Keratinocyte (primary cell): Measurements from ENCODE around the gene PRR23A. TPM values are rescaled to one million over a fixed set of nuclear protein-coding genes. Genes with fewer than 3 reads are reported as not detected.

Experiments used
- DNase-seq: peaks from one replicate; pipeline ENCODE4 v3.0.0-alpha.2; 2011; ENCODE audit warnings: low read depth, missing footprints, low spot score
- FAIRE-seq: peaks from 2 replicates; lab custom pipeline; 2011; peaks lifted over from hg19 to GRCh38; lab: Jason Lieb, UNC
- H2AFZ ChIP-seq: 2 replicates; pipeline ENCODE4 v1.6.0; 2012; ENCODE audit warnings: low read length, control low read depth, inconsistent platforms; ENCODE audit not compliant: control insufficient read depth
- H3K27ac ChIP-seq: 2 replicates; pipeline ENCODE4 v1.5.1; 2011; ENCODE audit warnings: low read length; ENCODE audit not compliant: control insufficient read depth, insufficient read depth
- H3K27me3 ChIP-seq: 3 replicates; pipeline ENCODE4 v1.6.0; 2011; ENCODE audit warnings: low read length; ENCODE audit not compliant: control insufficient read depth, insufficient read depth; ENCODE audit errors: extremely low read depth
- H3K36me3 ChIP-seq, 2 experiments: 2 replicates in 1 of 2; 3 replicates in 1 of 2; pipeline ENCODE4 v1.5.1; 2011; ENCODE audit warnings: low read length in 2 of 2, mild to moderate bottlenecking in 1 of 2; ENCODE audit not compliant: control insufficient read depth in 2 of 2, insufficient read depth in 2 of 2; ENCODE audit errors: extremely low read depth in 1 of 2
- H3K4me1 ChIP-seq: 3 replicates; pipeline ENCODE4 v1.5.1; 2011; ENCODE audit warnings: low read length; ENCODE audit not compliant: control insufficient read depth, insufficient read depth; ENCODE audit errors: extremely low read depth
- H3K4me2 ChIP-seq: 3 replicates; pipeline ENCODE4 v1.6.0; 2011; ENCODE audit warnings: low read depth, low read length; ENCODE audit not compliant: control insufficient read depth, insufficient read depth; ENCODE audit errors: extremely low read depth
- H3K4me3 ChIP-seq, 3 experiments: fragments of 200-600 bp in 1 of 3; sonication (generic) in 1 of 3; 2 replicates in 2 of 3; 3 replicates in 1 of 3; pipeline ENCODE4 v1.5.1; 2011 to 2016; ENCODE audit warnings: low read length in 3 of 3, mild to moderate bottlenecking in 3 of 3, control low read depth in 2 of 3, inconsistent platforms in 1 of 3, low read depth in 1 of 3, mixed read lengths in 1 of 3, mixed run types in 1 of 3, moderate library complexity in 1 of 3; ENCODE audit not compliant: control insufficient read depth in 2 of 3, insufficient read depth in 2 of 3; ENCODE audit errors: extremely low read depth in 1 of 3
- H3K79me2 ChIP-seq: 2 replicates; pipeline ENCODE4 v1.6.0; 2012; ENCODE audit warnings: low read length; ENCODE audit not compliant: control insufficient read depth, insufficient read depth
- H3K9ac ChIP-seq: 3 replicates; pipeline ENCODE4 v1.6.0; 2011; ENCODE audit warnings: low read length; ENCODE audit not compliant: control insufficient read depth, insufficient read depth; ENCODE audit errors: extremely low read depth
- H3K9me1 ChIP-seq: 3 replicates; pipeline ENCODE4 v1.6.0; 2011; ENCODE audit warnings: low read length; ENCODE audit not compliant: control insufficient read depth, insufficient read depth; ENCODE audit errors: extremely low read depth
- H3K9me3 ChIP-seq: 2 replicates; pipeline ENCODE4 v1.5.1; 2012; ENCODE audit warnings: low read depth, low read length; ENCODE audit not compliant: control insufficient read depth
- H4K20me1 ChIP-seq: 3 replicates; pipeline ENCODE4 v1.6.0; 2011; ENCODE audit warnings: low read length; ENCODE audit not compliant: control insufficient read depth, insufficient read depth; ENCODE audit errors: extremely low read depth
- CTCF ChIP-seq, 3 experiments: IDR thresholded peaks in 1 of 3; conservative IDR thresholded peaks in 1 of 3; optimal IDR thresholded peaks in 1 of 3; 2 replicates in 2 of 3; 3 replicates in 1 of 3; pipeline versions ENCODE3 to v1.5.1; 2011; ENCODE audit warnings: low read length in 3 of 3, mild to moderate bottlenecking in 3 of 3, moderate library complexity in 2 of 3, control low read depth in 1 of 3, inconsistent platforms in 1 of 3; ENCODE audit not compliant: insufficient read depth in 2 of 3; ENCODE audit errors: extremely low read depth in 1 of 3
- EZH2 ChIP-seq: IDR thresholded peaks from one replicate; pipeline ENCODE4 v1.6.1; 2012; ENCODE audit warnings: inconsistent platforms, mild to moderate bottlenecking, low read length, moderate library complexity
- dilution Hi-C: fragments of 300-500 bp; cut with MboI; formaldehyde crosslinking; loops from one replicate; pipeline ENCODE4 v1.7.0; 2020; ENCODE audit warnings: low sequenced_read_pairs; ENCODE audit not compliant: extremely low pct_ligation_motif_present
- polyA plus RNA-seq, 5 experiments: library from polyadenylated mRNA; depleted of rRNA in 3 of 5; stranded (reverse) in 3 of 5; stranded (forward) in 1 of 5; unstranded in 1 of 5; fragments of >200 nt; gene quantifications; 1 replicate in 1 of 5; 2 replicates in 3 of 5; 3 replicates in 1 of 5; pipeline versions ENCODE4 v1.2.1 to v1.2.3, GENCODE V29; 2011 to 2012; ENCODE audit warnings: missing spikeins in 2 of 5, low read depth in 1 of 5, low replicate concordance in 1 of 5

Gene PRR23A
- polyA plus RNA-seq, 1 donor (not counting 4 experiments of a cell fraction or from before 2014, with no cell fraction given) = not detected

GRCh38 chr3:138984816-138985215, 21.3 kb downstream of the PRR23A start:
- Histone ChIP-seq H3K79me2 (no peaks in the 10 kb centered on the region), H3K27ac (no peak overlapping the region), H3K4me1 (no peaks in the 10 kb centered on the region), H3K9me1 (no peaks in the 10 kb centered on the region), H3K4me2 (no peak overlapping the region), H3K36me3 (no peaks in the 10 kb centered on the region), H2AFZ (no peak overlapping the region), H3K9ac (no peak overlapping the region), H3K27me3 (peaks cover 3% of the 10 kb centered on the region), H3K9me3 (no peaks in the 10 kb centered on the region), H4K20me1 (no peaks in the 10 kb centered on the region), H3K4me3 (no peak overlapping the region)
- no peak for TF ChIP-seq CTCF (optimal IDR thresholded peaks at IDR 0.05 in 1 of 3, IDR thresholded peaks at IDR 0.05 in 1 of 3, conservative IDR thresholded peaks at IDR 0.05 in 1 of 3; ENCODE audit: extremely low read depth in 1 of 3, insufficient read depth in 2 of 3, low read length in 3 of 3)
- TF ChIP-seq EZH2 = no peak
- DNase-seq (no peak), FAIRE-seq (no peak)
- dilution Hi-C loops = no loop called here

DNA sequence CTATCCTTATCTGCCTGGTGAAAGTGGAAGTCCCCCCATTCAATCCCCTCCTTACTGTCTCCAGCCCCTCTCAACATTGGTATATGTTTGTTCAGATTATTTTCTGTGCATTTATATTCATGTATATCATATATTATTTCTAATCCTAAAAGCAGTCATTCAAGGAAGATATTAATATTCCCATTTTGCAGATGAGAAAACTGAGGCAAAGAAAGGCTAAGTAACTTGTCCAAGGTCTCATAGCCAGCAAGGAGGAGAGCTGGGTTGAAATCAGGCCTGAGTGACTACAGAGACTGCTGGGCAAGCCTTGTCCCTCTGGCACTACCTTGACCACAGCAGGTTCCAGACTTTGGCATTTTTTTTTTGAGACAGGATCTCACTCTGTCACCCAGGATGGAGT, 30.0 kb downstream of the PRR23A start:
- H3K79me2 ChIP-seq = no peaks in the 10 kb centered on the region
- TF ChIP-seq CTCF (optimal IDR thresholded peaks at IDR 0.05 in 1 of 3, IDR thresholded peaks at IDR 0.05 in 1 of 3, conservative IDR thresholded peaks at IDR 0.05 in 1 of 3; ENCODE audit: extremely low read depth in 1 of 3, insufficient read depth in 2 of 3, low read length in 3 of 3) = no peak
- no peak for TF ChIP-seq EZH2
- H3K36me3 ChIP-seq = no peaks in the 10 kb centered on the region
- FAIRE-seq = no peak
- no peaks in the 10 kb centered on the region for H3K4me1 ChIP-seq
- H3K4me3 ChIP-seq = no peak overlapping the region
- H4K20me1 ChIP-seq = no peaks in the 10 kb centered on the region
- H3K9me1 ChIP-seq = no peaks in the 10 kb centered on the region
- no peak overlapping the region for H2AFZ ChIP-seq
- H3K9me3 ChIP-seq = no peaks in the 10 kb centered on the region
- no peaks in the 10 kb centered on the region for H3K27me3 ChIP-seq
- no peak overlapping the region for H3K4me2 ChIP-seq
- no peak for DNase-seq
- dilution Hi-C loops = no loop called here
- no peak overlapping the region for H3K27ac ChIP-seq
- H3K9ac ChIP-seq = no peak overlapping the region
